Panc1 (cell line): ENCODE data around the gene CDSN.

Experiments
- TF ChIP-seq, protein P1 (sequence below): fragments of 450-650 bp; IDR thresholded peaks from 2 replicates; pipeline ENCODE4 v1.5.1; 2017; ENCODE audit warnings: mild to moderate bottlenecking
- TF ChIP-seq, protein P2 (sequence below), 2 experiments: IDR thresholded peaks; 2 replicates each; pipeline ENCODE4 v1.6.1; 2011 to 2012; ENCODE audit warnings: low read depth in 2 of 2, control low read depth in 1 of 2, low read length in 1 of 2, mild to moderate bottlenecking in 1 of 2, moderate library complexity in 1 of 2; ENCODE audit not compliant: insufficient read depth in 1 of 2

DNA sequence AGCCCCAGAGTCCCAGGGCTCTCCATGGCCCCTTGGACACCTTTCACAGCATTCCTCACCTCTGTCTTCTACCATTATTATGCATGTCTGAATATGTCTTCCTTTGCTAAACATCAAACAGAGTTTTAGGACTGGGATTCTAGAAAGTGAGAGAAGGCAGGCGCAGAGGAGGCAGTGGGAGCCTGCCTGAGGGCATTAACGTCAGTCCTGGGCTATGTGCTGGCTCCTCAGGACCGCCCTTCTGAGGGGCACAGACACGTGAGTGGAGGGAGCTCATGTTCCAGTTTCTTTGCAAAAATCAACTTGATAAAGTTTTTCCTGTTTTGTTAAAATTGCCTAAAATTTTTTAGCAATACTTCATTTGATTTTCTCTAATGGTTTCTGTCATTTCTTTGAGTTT, 45.8 kb downstream of the CDSN start:
- TF ChIP-seq, protein P1, sequence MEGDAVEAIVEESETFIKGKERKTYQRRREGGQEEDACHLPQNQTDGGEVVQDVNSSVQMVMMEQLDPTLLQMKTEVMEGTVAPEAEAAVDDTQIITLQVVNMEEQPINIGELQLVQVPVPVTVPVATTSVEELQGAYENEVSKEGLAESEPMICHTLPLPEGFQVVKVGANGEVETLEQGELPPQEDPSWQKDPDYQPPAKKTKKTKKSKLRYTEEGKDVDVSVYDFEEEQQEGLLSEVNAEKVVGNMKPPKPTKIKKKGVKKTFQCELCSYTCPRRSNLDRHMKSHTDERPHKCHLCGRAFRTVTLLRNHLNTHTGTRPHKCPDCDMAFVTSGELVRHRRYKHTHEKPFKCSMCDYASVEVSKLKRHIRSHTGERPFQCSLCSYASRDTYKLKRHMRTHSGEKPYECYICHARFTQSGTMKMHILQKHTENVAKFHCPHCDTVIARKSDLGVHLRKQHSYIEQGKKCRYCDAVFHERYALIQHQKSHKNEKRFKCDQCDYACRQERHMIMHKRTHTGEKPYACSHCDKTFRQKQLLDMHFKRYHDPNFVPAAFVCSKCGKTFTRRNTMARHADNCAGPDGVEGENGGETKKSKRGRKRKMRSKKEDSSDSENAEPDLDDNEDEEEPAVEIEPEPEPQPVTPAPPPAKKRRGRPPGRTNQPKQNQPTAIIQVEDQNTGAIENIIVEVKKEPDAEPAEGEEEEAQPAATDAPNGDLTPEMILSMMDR = no peak
- TF ChIP-seq, protein P2, sequence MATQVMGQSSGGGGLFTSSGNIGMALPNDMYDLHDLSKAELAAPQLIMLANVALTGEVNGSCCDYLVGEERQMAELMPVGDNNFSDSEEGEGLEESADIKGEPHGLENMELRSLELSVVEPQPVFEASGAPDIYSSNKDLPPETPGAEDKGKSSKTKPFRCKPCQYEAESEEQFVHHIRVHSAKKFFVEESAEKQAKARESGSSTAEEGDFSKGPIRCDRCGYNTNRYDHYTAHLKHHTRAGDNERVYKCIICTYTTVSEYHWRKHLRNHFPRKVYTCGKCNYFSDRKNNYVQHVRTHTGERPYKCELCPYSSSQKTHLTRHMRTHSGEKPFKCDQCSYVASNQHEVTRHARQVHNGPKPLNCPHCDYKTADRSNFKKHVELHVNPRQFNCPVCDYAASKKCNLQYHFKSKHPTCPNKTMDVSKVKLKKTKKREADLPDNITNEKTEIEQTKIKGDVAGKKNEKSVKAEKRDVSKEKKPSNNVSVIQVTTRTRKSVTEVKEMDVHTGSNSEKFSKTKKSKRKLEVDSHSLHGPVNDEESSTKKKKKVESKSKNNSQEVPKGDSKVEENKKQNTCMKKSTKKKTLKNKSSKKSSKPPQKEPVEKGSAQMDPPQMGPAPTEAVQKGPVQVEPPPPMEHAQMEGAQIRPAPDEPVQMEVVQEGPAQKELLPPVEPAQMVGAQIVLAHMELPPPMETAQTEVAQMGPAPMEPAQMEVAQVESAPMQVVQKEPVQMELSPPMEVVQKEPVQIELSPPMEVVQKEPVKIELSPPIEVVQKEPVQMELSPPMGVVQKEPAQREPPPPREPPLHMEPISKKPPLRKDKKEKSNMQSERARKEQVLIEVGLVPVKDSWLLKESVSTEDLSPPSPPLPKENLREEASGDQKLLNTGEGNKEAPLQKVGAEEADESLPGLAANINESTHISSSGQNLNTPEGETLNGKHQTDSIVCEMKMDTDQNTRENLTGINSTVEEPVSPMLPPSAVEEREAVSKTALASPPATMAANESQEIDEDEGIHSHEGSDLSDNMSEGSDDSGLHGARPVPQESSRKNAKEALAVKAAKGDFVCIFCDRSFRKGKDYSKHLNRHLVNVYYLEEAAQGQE (IDR thresholded peaks at IDR 0.05; ENCODE audit: insufficient read depth in 1 of 2, low read depth in 2 of 2, low read length in 1 of 2) = no peak
